NOMO-1 treated with DMSO at 0.1 percent for 48 hours (cell line): ENCODE data around the gene ISCA2.
"Not testable (repeated sequence)": the region's sequence is repeated elsewhere in the genome, so short reads cannot be mapped to it uniquely, and the experiment has no call there.

Experiments used
- DNase-seq: peaks from one replicate; lab custom pipeline; 2025; ENCODE audit not compliant: unreplicated experiment; lab: John Stamatoyannopoulos, UW

ISCA2 gene, protein sequence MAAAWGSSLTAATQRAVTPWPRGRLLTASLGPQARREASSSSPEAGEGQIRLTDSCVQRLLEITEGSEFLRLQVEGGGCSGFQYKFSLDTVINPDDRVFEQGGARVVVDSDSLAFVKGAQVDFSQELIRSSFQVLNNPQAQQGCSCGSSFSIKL

DNA sequence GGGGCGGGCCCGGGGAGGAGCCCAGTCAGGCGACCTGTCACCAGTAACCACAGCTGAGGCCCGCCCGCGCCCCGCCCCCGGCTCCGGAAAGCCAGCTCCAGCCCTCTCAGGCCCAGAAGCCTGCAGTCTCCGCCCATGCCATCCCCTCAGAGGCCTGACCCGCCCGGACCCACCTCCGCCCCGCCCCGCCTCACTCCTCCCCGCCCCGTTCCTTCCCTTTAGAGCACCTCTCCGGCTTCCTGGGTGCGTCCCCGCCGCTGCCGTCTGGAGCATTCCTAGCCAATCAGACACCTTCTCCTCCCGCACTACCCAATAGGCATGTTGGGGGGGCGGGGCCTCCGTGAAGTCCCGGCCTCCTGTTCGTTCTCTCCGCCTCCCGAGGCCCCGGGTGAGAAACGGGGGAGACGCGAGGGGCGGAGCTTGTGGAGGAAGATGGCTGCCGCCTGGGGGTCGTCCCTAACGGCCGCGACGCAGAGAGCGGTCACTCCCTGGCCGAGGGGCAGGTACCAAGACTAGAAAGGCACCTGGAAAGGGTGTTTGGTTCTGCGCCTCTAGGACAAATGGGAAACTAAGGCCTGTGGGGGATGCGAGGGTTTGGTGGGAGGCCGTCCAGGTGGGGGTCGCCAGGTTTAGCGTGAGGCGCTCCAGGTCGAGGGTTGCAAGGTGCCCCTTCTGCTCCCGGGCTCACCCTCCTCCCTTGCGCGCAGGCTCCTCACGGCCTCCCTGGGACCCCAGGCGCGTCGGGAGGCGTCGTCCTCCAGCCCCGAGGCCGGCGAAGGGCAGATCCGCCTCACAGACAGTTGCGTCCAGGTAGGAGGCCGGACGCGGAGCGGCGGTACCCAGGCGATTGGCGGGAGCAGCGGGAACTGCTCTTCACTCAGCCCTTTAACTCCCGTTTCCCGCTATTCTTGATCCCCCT is at the start of gene ISCA2:
TSS of gene ISCA2 (plus strand) at position 423 of the 919 bp plus-strand sequence. CDS start at position 433, 10 bp downstream.
- DNase-seq: peak; percentile 99

DNA sequence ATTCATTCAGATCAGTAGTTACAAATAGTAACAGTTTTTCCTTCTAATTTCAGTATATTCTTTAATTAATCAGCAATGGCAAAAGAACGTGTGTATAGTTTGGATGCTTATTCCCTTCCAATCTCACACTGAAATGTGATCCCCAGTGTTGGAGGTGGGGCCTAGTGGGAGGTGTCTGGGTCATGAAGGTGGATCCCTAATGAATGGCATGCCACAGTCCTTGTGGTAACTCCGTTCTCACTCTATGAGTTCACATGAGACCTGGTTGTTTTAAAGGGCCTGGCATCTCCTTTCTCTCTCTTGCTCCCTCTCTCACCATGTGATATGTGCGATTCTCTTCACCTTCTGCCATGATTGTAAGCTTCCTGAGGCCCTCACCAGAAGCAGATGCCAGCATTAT is 48.7 kb upstream of the ISCA2 start:
- DNase-seq: no peak

DNA sequence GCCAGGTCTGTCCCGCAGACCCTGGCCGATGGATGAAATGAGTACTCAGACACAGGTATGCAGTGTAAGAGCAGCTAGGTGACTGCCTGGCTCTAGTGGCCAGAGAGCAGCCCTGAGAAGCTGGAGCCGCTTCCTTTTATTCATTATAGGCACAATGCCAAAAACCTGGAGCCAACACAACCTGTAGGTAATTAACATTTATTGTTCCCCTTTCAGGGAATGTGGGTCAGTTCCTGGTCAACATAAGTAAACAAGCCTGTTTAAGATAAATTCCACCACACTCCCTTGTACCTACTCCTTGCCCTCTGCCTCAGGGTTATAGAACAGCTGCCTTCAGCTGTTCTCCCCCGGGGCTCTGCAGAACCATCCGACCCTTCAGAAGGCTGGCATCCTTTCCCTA is 39.2 kb upstream of the ISCA2 start:
- not testable (repeated sequence) for DNase-seq

GRCh38 chr14:74456684-74457564 is 36.6 kb upstream of the ISCA2 start:
- no peak for DNase-seq

GRCh38 chr14:74457565-74457895 is 36.0 kb upstream of the ISCA2 start:
- no peak for DNase-seq

DNA sequence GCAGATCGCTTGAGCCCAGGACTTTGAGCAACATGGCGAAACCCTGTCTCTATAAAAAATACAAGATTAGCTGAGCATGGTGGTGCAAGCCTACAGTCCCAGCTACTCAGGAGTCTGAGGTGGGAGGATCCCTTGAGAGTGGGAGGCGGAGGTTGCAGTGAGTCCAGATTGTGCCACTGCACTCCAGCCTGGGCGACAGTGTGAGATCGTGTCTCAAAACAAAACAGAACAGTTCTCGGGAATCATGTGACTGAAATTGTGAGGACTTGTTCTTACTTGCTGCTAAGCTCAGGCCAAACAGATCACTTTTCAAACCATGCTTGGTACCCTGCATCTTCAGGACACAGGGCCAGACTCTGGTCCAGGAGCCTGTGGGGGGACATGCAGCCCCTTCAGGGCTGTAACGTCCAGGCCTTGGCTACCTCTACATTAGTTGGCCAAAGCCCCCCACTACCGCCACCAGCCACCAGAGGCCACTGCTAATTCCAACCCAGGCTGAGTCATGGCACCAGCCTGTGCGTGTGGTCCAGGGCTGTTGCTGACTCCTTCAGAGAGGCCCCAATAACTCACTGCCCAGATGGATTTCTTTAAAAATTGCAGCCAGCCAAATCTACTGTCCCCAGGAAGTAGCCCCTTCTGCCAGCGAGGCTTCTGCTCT is 34.1 kb upstream of the ISCA2 start:
- DNase-seq: peak; percentile 19

- DNase-seq: no peak
Measured at GRCh38 chr14:74459976-74460375, 33.6 kb upstream of the ISCA2 start.

GRCh38 chr14:74462993-74463392 is 30.6 kb upstream of the ISCA2 start:
- DNase-seq: no peak

- DNase-seq: no peak
Measured at GRCh38 chr14:74463697-74464096, 29.9 kb upstream of the ISCA2 start.

DNA sequence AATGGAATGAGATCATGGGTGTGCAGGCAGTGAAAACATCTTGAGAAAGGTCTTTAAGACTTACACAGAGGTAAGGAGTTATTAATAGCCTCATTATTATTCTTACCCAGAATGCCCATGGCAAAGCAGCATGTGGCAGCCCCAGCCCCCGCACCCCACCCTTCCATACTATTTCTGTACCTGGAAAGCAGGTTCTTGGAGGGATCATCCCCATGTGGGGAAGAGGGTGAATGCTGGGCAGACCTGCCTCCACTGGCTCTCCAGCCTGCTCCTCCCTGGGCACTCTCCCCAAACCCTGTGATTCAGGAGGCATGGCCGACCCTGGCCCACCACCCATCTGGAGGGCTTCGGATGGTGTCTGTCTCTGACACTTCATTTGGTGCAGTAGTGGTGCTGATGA is 28.8 kb upstream of the ISCA2 start:
- DNase-seq: no peak

DNA sequence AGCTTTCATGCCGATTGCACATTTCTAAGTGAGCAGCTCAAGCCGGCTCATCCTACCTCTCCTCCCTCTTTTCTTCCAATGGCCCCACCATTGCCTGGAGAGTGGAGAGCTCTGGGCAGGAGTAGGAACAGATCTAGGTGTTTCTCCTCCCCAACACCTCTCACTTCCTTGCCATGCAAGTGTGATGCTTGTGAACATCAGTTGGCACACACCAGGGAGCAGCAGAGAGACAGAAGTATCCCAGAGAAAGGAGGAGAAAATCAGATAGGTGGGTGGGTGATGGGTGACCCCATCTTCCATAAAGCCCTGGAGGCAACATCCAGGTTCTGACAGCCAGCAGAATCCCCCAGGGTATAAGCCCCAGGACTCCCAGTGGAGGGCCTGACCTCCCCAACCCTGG is 28.2 kb upstream of the ISCA2 start:
- no peak for DNase-seq

DNA sequence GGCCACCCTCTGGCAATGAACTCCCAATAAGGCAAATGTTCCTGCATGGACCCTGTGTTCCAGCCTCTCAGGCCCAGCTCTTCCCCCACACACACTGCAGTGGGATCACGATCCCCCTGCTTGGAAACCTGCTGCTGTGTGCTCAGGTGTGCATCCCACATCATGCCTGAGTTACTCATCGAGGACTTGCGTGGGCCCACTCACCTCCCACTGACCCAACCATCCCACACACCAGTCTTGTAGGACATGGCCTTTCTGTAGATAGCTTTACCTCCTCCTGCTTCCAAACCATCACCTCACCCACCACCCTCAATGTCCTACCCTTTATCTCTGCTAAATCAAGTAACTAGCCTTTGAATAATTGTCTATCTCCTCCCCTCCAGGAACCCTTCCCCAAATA is 25.1 kb upstream of the ISCA2 start:
- DNase-seq: no peak

DNA sequence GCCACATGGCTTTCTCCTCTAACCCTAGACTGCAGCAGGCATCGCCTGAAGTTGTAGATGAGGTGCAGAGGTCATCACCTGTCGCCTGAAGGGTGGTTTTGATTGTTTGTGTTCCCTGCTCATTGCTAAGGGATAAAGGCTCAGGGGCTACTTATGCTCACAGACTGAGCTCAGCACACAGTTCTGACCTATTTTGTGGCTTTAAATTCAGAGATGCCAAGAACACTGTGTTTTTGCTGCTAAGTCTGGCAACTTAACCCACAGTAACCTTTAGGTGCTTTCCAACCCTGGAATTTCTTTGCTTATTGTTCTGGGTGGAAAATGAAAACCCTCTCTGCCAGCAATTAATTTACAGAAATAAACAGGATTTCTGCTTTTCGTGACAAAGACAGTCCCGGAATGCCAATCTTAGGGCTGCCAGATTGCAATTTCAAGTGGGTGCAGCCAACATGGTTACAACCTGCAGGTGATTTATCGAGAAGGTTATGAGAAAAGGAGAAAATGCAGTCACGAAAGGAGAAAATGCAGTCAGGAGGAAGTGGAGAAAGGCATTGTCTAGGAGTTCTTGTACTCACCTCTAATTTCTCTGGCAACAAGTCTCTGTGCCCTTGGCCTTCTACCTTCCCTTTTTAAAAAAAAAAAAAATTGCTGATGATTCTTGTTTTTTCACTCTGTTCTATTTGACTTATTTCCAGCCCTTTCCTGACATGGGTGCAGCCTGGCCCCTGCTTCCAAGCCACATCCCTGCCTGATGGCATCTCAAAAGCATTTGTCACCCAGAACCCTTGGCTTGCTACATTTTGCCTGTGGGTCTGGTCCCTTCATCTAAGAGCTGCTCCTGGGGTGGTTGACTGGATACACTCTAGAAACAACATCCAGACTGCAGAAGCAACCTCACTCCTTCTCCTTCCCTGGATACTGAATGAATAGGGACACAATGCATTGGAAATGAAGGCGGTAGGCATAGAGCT is 23.7 kb upstream of the ISCA2 start:
- DNase-seq: no peak

DNA sequence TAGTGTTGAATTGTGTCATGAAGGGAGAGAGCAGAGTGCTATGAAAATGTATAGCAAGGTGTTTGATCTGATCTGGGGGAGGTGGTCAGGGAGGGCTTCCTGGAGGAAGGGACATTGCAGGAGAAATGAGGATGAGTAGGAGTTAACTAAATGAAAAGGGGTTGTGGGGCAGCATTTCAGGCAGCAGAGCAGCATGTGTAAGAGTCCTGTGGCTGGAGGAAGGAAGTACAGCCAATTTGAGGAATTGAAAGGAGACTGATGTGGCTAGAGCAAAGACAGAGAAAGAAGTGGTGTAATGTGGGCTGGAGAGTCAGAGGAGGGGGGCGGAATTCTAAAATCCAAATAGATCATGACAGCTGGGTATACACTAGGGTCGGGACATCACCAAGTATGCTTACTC is 21.0 kb upstream of the ISCA2 start:
- peak; percentile 6 for DNase-seq

- no peak for DNase-seq
Measured at GRCh38 chr14:74474376-74474775, 19.2 kb upstream of the ISCA2 start.

DNA sequence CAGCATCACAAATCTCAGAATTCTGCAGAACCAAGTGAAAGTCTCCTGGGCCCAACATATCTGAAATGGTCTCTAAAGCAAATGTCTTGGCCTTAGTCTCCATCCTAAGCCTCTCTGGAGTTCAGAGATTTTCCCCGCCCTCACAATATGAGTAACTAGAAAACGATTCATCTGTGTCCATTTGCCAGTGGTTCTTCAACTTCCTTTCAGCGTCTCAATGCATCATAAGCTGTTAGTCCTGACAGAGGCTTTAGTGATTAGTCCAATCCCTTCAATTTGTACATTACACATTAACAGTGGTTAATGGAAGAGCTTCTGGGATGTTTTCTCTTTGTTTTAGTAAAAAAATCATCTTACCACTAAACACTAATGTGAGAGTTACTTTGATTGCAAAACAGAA is 17.9 kb upstream of the ISCA2 start:
- no peak for DNase-seq

- no peak for DNase-seq
Measured at GRCh38 chr14:74476107-74476506, 17.5 kb upstream of the ISCA2 start.

GRCh38 chr14:74476607-74477006 is 17.0 kb upstream of the ISCA2 start:
- no peak for DNase-seq

GRCh38 chr14:74478996-74479635 is 14.4 kb upstream of the ISCA2 start:
- no peak for DNase-seq

GRCh38 chr14:74480046-74480445 is 13.5 kb upstream of the ISCA2 start:
- DNase-seq: no peak
